H1 (cell line): ENCODE measurements around the gene PLEKHG1.

Experiments used
- CTCF ChIP-seq, 3 experiments: IDR thresholded peaks; 1 replicate in 2 of 3; 2 replicates in 1 of 3; pipeline versions ENCODE4 v1.5.1 to v1.6.1; 2011; ENCODE audit warnings: low read length in 3 of 3, mild to moderate bottlenecking in 3 of 3, inconsistent platforms in 2 of 3, low read depth in 1 of 3, moderate library complexity in 1 of 3; ENCODE audit not compliant: insufficient read depth in 1 of 3; ENCODE audit errors: control extremely low read depth in 1 of 3
- EP300 ChIP-seq, 2 experiments: IDR thresholded peaks; 1 replicate in 1 of 2; 2 replicates in 1 of 2; pipeline ENCODE4 v1.6.1; 2011 to 2012; ENCODE audit warnings: low read depth in 2 of 2, low read length in 2 of 2, mild to moderate bottlenecking in 2 of 2, borderline replicate concordance in 1 of 2, inconsistent platforms in 1 of 2, moderate library complexity in 1 of 2
- FOSL1 ChIP-seq: IDR thresholded peaks from 2 replicates; pipeline ENCODE4 v1.6.1; 2011; ENCODE audit warnings: mild to moderate bottlenecking, low read depth, low read length, moderate library complexity; ENCODE audit not compliant: insufficient read depth
- GTF2F1 ChIP-seq: IDR thresholded peaks from 2 replicates; pipeline ENCODE4 v1.6.1; 2012; ENCODE audit warnings: low read depth, low read length, improper control_type of control experiment, borderline replicate concordance
- POLR2A ChIP-seq, 2 experiments: IDR thresholded peaks; 1 replicate in 1 of 2; 2 replicates in 1 of 2; pipeline ENCODE4 v1.6.1; 2011; ENCODE audit warnings: low read depth in 2 of 2, low read length in 2 of 2, mild to moderate bottlenecking in 2 of 2; ENCODE audit errors: control extremely low read depth in 1 of 2
- POLR2AphosphoS5 ChIP-seq: IDR thresholded peaks from 2 replicates; pipeline ENCODE4 v1.6.1; 2011; ENCODE audit warnings: low read depth, low read length
- RFX5 ChIP-seq: IDR thresholded peaks from 2 replicates; pipeline ENCODE4 v1.6.1; 2011; ENCODE audit warnings: low read depth, low read length, improper control_type of control experiment, borderline replicate concordance
- SP1 ChIP-seq: IDR thresholded peaks from 2 replicates; pipeline ENCODE4 v1.6.1; 2011; ENCODE audit warnings: low read depth, low read length
- SUZ12 ChIP-seq: fragments of 200-600 bp; sonication (generic); IDR thresholded peaks from 2 replicates; pipeline ENCODE4 v1.6.1; 2012; ENCODE audit warnings: mild to moderate bottlenecking, inconsistent platforms, low read length, moderate library complexity, mixed read lengths
- TAF1 ChIP-seq: IDR thresholded peaks from 2 replicates; pipeline ENCODE4 v1.6.1; 2011; ENCODE audit warnings: mild to moderate bottlenecking, low read depth, low read length

GRCh38 chr6:150615967-150616366, 16.3 kb downstream of the PLEKHG1 start:
- TF ChIP-seq RFX5 (no peak), SUZ12 (no peak), EP300 (IDR thresholded peaks at IDR 0.05; ENCODE audit: borderline replicate concordance in 1 of 2, low read depth in 2 of 2, low read length in 2 of 2) (no peak), CTCF (IDR thresholded peaks at IDR 0.05; ENCODE audit: control extremely low read depth in 1 of 3, insufficient read depth in 1 of 3, low read depth in 1 of 3, low read length in 3 of 3) (no peak), POLR2AphosphoS5 (no peak), POLR2A (IDR thresholded peaks at IDR 0.05; ENCODE audit: control extremely low read depth in 1 of 2, low read depth in 2 of 2, low read length in 2 of 2) (no peak), FOSL1 (no peak), TAF1 (no peak), SP1 (no peak), GTF2F1 (no peak)
